ENCODE measurements around the gene IRF8. TPM values are rescaled to one million over a fixed set of nuclear protein-coding genes. Genes with fewer than 3 reads are reported as not detected.

The IRF8 gene
- total RNA-seq, 1 experiment from 2014 or later = 0.28 TPM

GRCh38 chr16:85948616-85949265 is 49.8 kb downstream of the IRF8 start:
- no peaks in the 10 kb centered on the region for H3K79me2 ChIP-seq (ENCODE audit: insufficient read depth, low read length)
- TF ChIP-seq CTCF (conservative IDR thresholded peaks at IDR 0.05) = no peak
- H3K18ac ChIP-seq (ENCODE audit: insufficient read length, low read depth, low read length) = no peak overlapping the region
- H3K79me1 ChIP-seq (ENCODE audit: insufficient read depth, low read depth, low read length, poor library complexity, severe bottlenecking) = no peaks in the 10 kb centered on the region
- H3K27me3 ChIP-seq (ENCODE audit: insufficient read depth, low read length) = no peaks in the 10 kb centered on the region
- no peaks in the 10 kb centered on the region for H3K4me1 ChIP-seq (ENCODE audit: insufficient read depth, low read length)
- no peak overlapping the region for H3K27ac Mint-ChIP-seq
- H3K4me3 Mint-ChIP-seq = no peak overlapping the region
- no peak overlapping the region for H2BK15ac ChIP-seq (ENCODE audit: low read depth, low read length)
- H3K4ac ChIP-seq (ENCODE audit: low read depth, low read length) = no peak overlapping the region
- H3K4me2 ChIP-seq (ENCODE audit: insufficient read depth, insufficient read length, low read length) = no peak overlapping the region
- no peaks in the 10 kb centered on the region for H3K23me2 ChIP-seq (ENCODE audit: insufficient read length, low read depth, low read length, poor library complexity, severe bottlenecking)
- H2BK5ac ChIP-seq (ENCODE audit: insufficient read length, low read length) = no peak overlapping the region
- no peaks in the 10 kb centered on the region; a peak in 1 of 5 replicates for H3K9me3 Mint-ChIP-seq
- H4K5ac ChIP-seq (ENCODE audit: insufficient read length, low read depth, low read length) = no peak overlapping the region
- DNase-seq = no peak
- no peak overlapping the region for H2BK12ac ChIP-seq (ENCODE audit: insufficient read length, low read depth, low read length)
- no peak overlapping the region for H3K14ac ChIP-seq (ENCODE audit: insufficient read depth, low read length)
- no peak overlapping the region for H2AFZ ChIP-seq (ENCODE audit: low read length)
- no peak overlapping the region for H2BK20ac ChIP-seq (ENCODE audit: low read depth, low read length, poor library complexity, severe bottlenecking)
- no peaks in the 10 kb centered on the region for H3K9me3 ChIP-seq (ENCODE audit: control insufficient read depth, low read depth, low read length)
- no peaks in the 10 kb centered on the region for H4K20me1 ChIP-seq (ENCODE audit: control insufficient read depth, insufficient read depth, insufficient read length)
- H4K8ac ChIP-seq (replicated peaks; ENCODE audit: insufficient read length, low read depth, low read length) = no peak overlapping the region
- H3K4me1 Mint-ChIP-seq = peaks cover 3 to 7% of the 10 kb centered on the region in 2 experiments; a peak in 2 of 4 replicates
- H3K27me3 Mint-ChIP-seq (ENCODE audit: low read depth) = peaks cover 47% of the 10 kb centered on the region
- no peak overlapping the region for H3K56ac ChIP-seq (ENCODE audit: insufficient read length, low read depth, low read length)
- no peak overlapping the region for H2BK120ac ChIP-seq (ENCODE audit: low read depth, low read length, poor library complexity, severe bottlenecking)
- H3T11ph ChIP-seq (ENCODE audit: low read length) = no peak overlapping the region
- H3K36me3 Mint-ChIP-seq (ENCODE audit: insufficient read depth in 1 of 3, low read depth in 3 of 3) = no peaks in the 10 kb centered on the region
- H3K9ac ChIP-seq (ENCODE audit: extremely low read depth, insufficient read length, low read length) = no peak overlapping the region
- no peak overlapping the region for H2AK5ac ChIP-seq (ENCODE audit: insufficient read length, low read length)
- H4K91ac ChIP-seq (ENCODE audit: insufficient read length, low read depth, low read length) = no peak overlapping the region
- H3K27ac ChIP-seq (ENCODE audit: insufficient read length, low read depth, low read length) = no peak overlapping the region
- H3K23ac ChIP-seq (ENCODE audit: insufficient read length, low read depth, low read length) = no peak overlapping the region
- WGBS (ENCODE audit: extremely low coverage, insufficient read length, low lambda C conversion rate) = no CpG with 5 or more reads among the region's 14 CpGs

Measured in H9 (cell line).